Panc1 (cell line): Measurements from ENCODE around the gene FETUB. TPM values are rescaled to one million over a fixed set of nuclear protein-coding genes. Genes with fewer than 3 reads are reported as not detected.

Source experiments
- ATAC-seq: fragments of 200-7000 bp; cut with Tn5 transposase; 2 replicates; pipeline ENCODE4 v1.9.1; 2020; ENCODE audit warnings: mild to moderate bottlenecking, moderate library complexity
- BruUV-seq: library from RNA; stranded (reverse); fragments of 400-500 nt; replicated peaks from 2 replicates; lab custom pipeline; 2021; lab: Mats Ljungman, UMichigan
- CTCF ChIA-PET: fragments of 300-600 bp; sonication (Branson Sonifier 250); formaldehyde crosslinking; loops from one replicate; lab custom pipeline; 2022; ENCODE audit warnings: antibody characterized with exemption; lab: Charles Lee
- POLR2A ChIA-PET: fragments of 300-600 bp; sonication (Branson Sonifier 250); formaldehyde crosslinking; loops from one replicate; lab custom pipeline; 2022; ENCODE audit warnings: antibody characterized with exemption; lab: Charles Lee
- DNase-seq: peaks from one replicate; pipeline ENCODE4 v3.0.0-alpha.2; 2010; ENCODE audit warnings: low read depth, low spot score
- H3K27ac ChIP-seq: 2 replicates; pipeline ENCODE4 v1.5.1; 2011; ENCODE audit warnings: mild to moderate bottlenecking, low read length, inconsistent platforms
- H3K27me3 ChIP-seq: fragments of 200-500 bp; sonication (Bioruptor generic); 2 replicates; pipeline ENCODE4 v1.6.0; 2014; ENCODE audit warnings: low read length, inconsistent platforms; ENCODE audit not compliant: control insufficient read depth, insufficient read depth
- H3K36me3 ChIP-seq: fragments of 200-500 bp; sonication (Bioruptor generic); 2 replicates; pipeline ENCODE4 v1.5.1; 2014; ENCODE audit warnings: inconsistent platforms, mild to moderate bottlenecking, low read length, moderate library complexity; ENCODE audit not compliant: control insufficient read depth, insufficient read depth
- H3K4me1 ChIP-seq: 2 replicates; pipeline ENCODE4 v1.5.1; 2011; ENCODE audit warnings: inconsistent platforms, mild to moderate bottlenecking, low read length, moderate library complexity; ENCODE audit not compliant: control insufficient read depth, insufficient read depth
- H3K4me3 ChIP-seq, 2 experiments: 2 replicates each; pipeline ENCODE4 v1.5.1; 2011 to 2012; ENCODE audit warnings: low read depth in 2 of 2, low read length in 2 of 2, mild to moderate bottlenecking in 2 of 2, inconsistent platforms in 1 of 2, moderate library complexity in 1 of 2
- H3K9me3 ChIP-seq: fragments of 200-500 bp; sonication (Bioruptor generic); 2 replicates; pipeline ENCODE4 v1.5.1; 2014; ENCODE audit warnings: low read depth, mild to moderate bottlenecking, inconsistent platforms, low read length, moderate library complexity; ENCODE audit not compliant: control insufficient read depth, insufficient read depth
- CTCF ChIP-seq: fragments of 450-650 bp; IDR thresholded peaks from 2 replicates; pipeline ENCODE4 v1.5.1; 2017; ENCODE audit warnings: mild to moderate bottlenecking
- POLR2AphosphoS5 ChIP-seq: IDR thresholded peaks from 2 replicates; pipeline ENCODE4 v1.6.1; 2012; ENCODE audit warnings: mild to moderate bottlenecking, low read depth, low read length, moderate library complexity
- REST ChIP-seq, 2 experiments: IDR thresholded peaks; 2 replicates each; pipeline ENCODE4 v1.6.1; 2011 to 2012; ENCODE audit warnings: low read depth in 2 of 2, control low read depth in 1 of 2, low read length in 1 of 2, mild to moderate bottlenecking in 1 of 2, moderate library complexity in 1 of 2; ENCODE audit not compliant: insufficient read depth in 1 of 2
- SIN3A ChIP-seq: IDR thresholded peaks from 2 replicates; pipeline ENCODE4 v1.6.1; 2012; ENCODE audit warnings: low read depth, mild to moderate bottlenecking, low read length, moderate library complexity, borderline replicate concordance; ENCODE audit not compliant: insufficient read depth
- TCF7L2 ChIP-seq: IDR thresholded peaks from 2 replicates; pipeline ENCODE4 v1.6.1; 2011; ENCODE audit warnings: mild to moderate bottlenecking, low read depth, low read length, inconsistent platforms
- in situ Hi-C: cut with HindIII; loops from 2 replicates; pipeline ENCODE4 v1.10.0; 2016; ENCODE audit warnings: low sequenced_read_pairs, low pct_unique_long_range_greater_than_20kb
- intact Hi-C: fragments of 100-400 bp; cut with micrococcal nuclease; formaldehyde crosslinking; loops from one replicate; pipeline ENCODE4 v1.10.0; 2022; ENCODE audit not compliant: unreplicated experiment
- total RNA-seq: library from RNA; stranded (reverse); gene quantifications from one replicate; pipeline ENCODE4 v1.2.1, GENCODE V29; 2021; ENCODE audit not compliant: unreplicated experiment

The FETUB gene
- total RNA-seq, 1 experiment from 2014 or later, result not detected

GRCh38 chr3:186628756-186629155 lies 11.4 kb upstream of the FETUB start:
- ChIA-PET CTCF (no interaction called here), POLR2A (no interaction called here)
- DNase-seq, result no peak
- H3K27me3 ChIP-seq, result peaks cover 9% of the 10 kb centered on the region; the same call in 1 of the 2 replicates
- no peak for ATAC-seq
- BruUV-seq, result no TSS peak
- no peak for TF ChIP-seq REST (IDR thresholded peaks at IDR 0.05; ENCODE audit: insufficient read depth in 1 of 2, low read depth in 2 of 2, low read length in 1 of 2)
- no peak for TF ChIP-seq SIN3A
- TF ChIP-seq CTCF, result no peak
- TF ChIP-seq POLR2AphosphoS5, result no peak
- TF ChIP-seq TCF7L2, result no peak
- no peaks in the 10 kb centered on the region for H3K36me3 ChIP-seq
- no peak overlapping the region for H3K27ac ChIP-seq
- H3K4me3 ChIP-seq, result no peak overlapping the region
- no peaks in the 10 kb centered on the region for H3K9me3 ChIP-seq
- H3K4me1 ChIP-seq, result no peaks in the 10 kb centered on the region
- in situ Hi-C loops (no loop called here), intact Hi-C loops (no loop called here)

- peaks cover 6% of the 10 kb centered on the region; the same call in 1 of the 2 replicates for H3K27me3 ChIP-seq
- no peak for DNase-seq
- ChIA-PET CTCF (interaction anchor here (1.1 kb wide), 1 partner anchor 14 kb away, joined by 3 read pairs; no protein-coding TSS in a partner anchor), POLR2A (no interaction called here)
- H3K4me3 ChIP-seq, result no peak overlapping the region
- no peak overlapping the region for H3K27ac ChIP-seq
- H3K9me3 ChIP-seq, result no peaks in the 10 kb centered on the region
- intact Hi-C loops (no loop called here), in situ Hi-C loops (no loop called here)
- H3K4me1 ChIP-seq, result no peaks in the 10 kb centered on the region
- no peak for TF ChIP-seq POLR2AphosphoS5
- no peak for TF ChIP-seq SIN3A
- no peak for TF ChIP-seq TCF7L2
- no peak for TF ChIP-seq REST (IDR thresholded peaks at IDR 0.05; ENCODE audit: insufficient read depth in 1 of 2, low read depth in 2 of 2, low read length in 1 of 2)
- no peak for TF ChIP-seq CTCF
- no peak for ATAC-seq
- no peaks in the 10 kb centered on the region for H3K36me3 ChIP-seq
- no TSS peak for BruUV-seq
Measured at GRCh38 chr3:186630950-186631641, 9.1 kb upstream of the FETUB start.
